Lower lobe of right lung (tissue), 2 donors: ENCODE measurements around the gene ATP6V1G2. TPM values are rescaled to one million over a fixed set of nuclear protein-coding genes. Genes with fewer than 3 reads are reported as not detected.

ENCODE experiments used
- ATAC-seq, 2 donors: fragments of 200-7000 bp; cut with Tn5 transposase; one replicate each; pipeline ENCODE4 v1.9.1; 2020 to 2022; ENCODE audit warnings: mild to moderate bottlenecking in 2 of 2, moderate library complexity in 2 of 2
- DNase-seq: peaks from one replicate; pipeline ENCODE4 v3.0.0-alpha.2; 2020
- H3K27ac ChIP-seq: fragments of 200-600 bp; one replicate; pipeline ENCODE4 v1.8.0; 2022
- H3K27me3 ChIP-seq: fragments of 200-600 bp; one replicate; pipeline ENCODE4 v1.8.0; 2022; ENCODE audit warnings: low read depth
- H3K36me3 ChIP-seq: fragments of 200-600 bp; one replicate; pipeline ENCODE4 v1.8.0; 2022; ENCODE audit warnings: mild to moderate bottlenecking
- H3K4me1 ChIP-seq: fragments of 200-600 bp; one replicate; pipeline ENCODE4 v1.8.0; 2022
- H3K4me3 ChIP-seq: fragments of 200-600 bp; one replicate; pipeline ENCODE4 v1.8.0; 2022; ENCODE audit warnings: mild to moderate bottlenecking
- H3K9me3 ChIP-seq: fragments of 200-600 bp; one replicate; pipeline ENCODE4 v1.8.0; 2022
- intact Hi-C: fragments of 100-400 bp; cut with DNase I; formaldehyde crosslinking; loops from one replicate; pipeline ENCODE4 v1.11.0; 2022
- total RNA-seq: library from RNA; stranded (reverse); fragmentation: NEBNext Ultra II Directional; extraction: Animal tissue kit (Norgen Biotek cat#: 25700); gene quantifications from one replicate; pipeline ENCODE4 v1.2.1, GENCODE V29; 2021
- TF ChIP-seq, protein P1 (sequence below): fragments of 200-600 bp; IDR thresholded peaks from one replicate; pipeline ENCODE4 v1.8.0; 2022; ENCODE audit warnings: antibody characterized with exemption, mild to moderate bottlenecking
- donor health status: DM: no; HTN: yes; CAD: no; lungs with severe emphysema.

The ATP6V1G2 gene
- total RNA-seq, 1 donor from 2014 or later, result 1.6 TPM

DNA sequence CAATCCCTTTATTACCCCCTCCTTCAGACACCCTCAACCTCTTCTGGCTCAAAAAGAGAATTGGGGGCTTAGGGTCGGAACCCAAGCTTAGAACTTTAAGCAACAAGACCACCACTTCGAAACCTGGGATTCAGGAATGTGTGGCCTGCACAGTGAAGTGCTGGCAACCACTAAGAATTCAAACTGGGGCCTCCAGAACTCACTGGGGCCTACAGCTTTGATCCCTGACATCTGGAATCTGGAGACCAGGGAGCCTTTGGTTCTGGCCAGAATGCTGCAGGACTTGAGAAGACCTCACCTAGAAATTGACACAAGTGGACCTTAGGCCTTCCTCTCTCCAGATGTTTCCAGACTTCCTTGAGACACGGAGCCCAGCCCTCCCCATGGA lies 31.2 kb upstream of the ATP6V1G2 start:
- no peak for ATAC-seq
- Histone ChIP-seq H3K9me3 (no peaks in the 10 kb centered on the region), H3K36me3 (no peaks in the 10 kb centered on the region), H3K27ac (no peak overlapping the region), H3K4me1 (peaks cover 28% of the 10 kb centered on the region), H3K4me3 (peak overlapping the region; percentile 53), H3K27me3 (no peaks in the 10 kb centered on the region)
- TF ChIP-seq, protein P1, sequence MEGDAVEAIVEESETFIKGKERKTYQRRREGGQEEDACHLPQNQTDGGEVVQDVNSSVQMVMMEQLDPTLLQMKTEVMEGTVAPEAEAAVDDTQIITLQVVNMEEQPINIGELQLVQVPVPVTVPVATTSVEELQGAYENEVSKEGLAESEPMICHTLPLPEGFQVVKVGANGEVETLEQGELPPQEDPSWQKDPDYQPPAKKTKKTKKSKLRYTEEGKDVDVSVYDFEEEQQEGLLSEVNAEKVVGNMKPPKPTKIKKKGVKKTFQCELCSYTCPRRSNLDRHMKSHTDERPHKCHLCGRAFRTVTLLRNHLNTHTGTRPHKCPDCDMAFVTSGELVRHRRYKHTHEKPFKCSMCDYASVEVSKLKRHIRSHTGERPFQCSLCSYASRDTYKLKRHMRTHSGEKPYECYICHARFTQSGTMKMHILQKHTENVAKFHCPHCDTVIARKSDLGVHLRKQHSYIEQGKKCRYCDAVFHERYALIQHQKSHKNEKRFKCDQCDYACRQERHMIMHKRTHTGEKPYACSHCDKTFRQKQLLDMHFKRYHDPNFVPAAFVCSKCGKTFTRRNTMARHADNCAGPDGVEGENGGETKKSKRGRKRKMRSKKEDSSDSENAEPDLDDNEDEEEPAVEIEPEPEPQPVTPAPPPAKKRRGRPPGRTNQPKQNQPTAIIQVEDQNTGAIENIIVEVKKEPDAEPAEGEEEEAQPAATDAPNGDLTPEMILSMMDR, result no peak
- intact Hi-C loops, result no loop called here
- no peak for DNase-seq

GRCh38 chr6:31576897-31577578 lies 30.6 kb upstream of the ATP6V1G2 start:
- peak overlapping the region; percentile 53 for H3K4me3 ChIP-seq
- H3K27ac ChIP-seq, result no peak overlapping the region
- peaks cover 23% of the 10 kb centered on the region for H3K4me1 ChIP-seq
- no peak for DNase-seq
- TF ChIP-seq, protein P1, result no peak
- no peak for ATAC-seq
- H3K36me3 ChIP-seq, result no peaks in the 10 kb centered on the region
- H3K27me3 ChIP-seq, result no peaks in the 10 kb centered on the region
- H3K9me3 ChIP-seq, result no peaks in the 10 kb centered on the region
- intact Hi-C loops, result no loop called here

DNA sequence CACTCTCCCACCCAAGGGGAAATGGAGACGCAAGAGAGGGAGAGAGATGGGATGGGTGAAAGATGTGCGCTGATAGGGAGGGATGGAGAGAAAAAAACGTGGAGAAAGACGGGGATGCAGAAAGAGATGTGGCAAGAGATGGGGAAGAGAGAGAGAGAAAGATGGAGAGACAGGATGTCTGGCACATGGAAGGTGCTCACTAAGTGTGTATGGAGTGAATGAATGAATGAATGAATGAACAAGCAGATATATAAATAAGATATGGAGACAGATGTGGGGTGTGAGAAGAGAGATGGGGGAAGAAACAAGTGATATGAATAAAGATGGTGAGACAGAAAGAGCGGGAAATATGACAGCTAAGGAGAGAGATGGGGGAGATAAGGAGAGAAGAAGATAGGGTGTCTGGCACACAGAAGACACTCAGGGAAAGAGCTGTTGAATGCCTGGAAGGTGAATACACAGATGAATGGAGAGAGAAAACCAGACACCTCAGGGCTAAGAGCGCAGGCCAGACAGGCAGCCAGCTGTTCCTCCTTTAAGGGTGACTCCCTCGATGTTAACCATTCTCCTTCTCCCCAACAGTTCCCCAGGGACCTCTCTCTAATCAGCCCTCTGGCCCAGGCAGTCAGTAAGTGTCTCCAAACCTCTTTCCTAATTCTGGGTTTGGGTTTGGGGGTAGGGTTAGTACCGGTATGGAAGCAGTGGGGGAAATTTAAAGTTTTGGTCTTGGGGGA lies 29.7 kb upstream of the ATP6V1G2 start:
- DNase-seq (no peak), ATAC-seq (no peak)
- TF ChIP-seq, protein P1, result no peak
- peak overlapping the region; percentile 61 for H3K27ac ChIP-seq
- no peaks in the 10 kb centered on the region for H3K9me3 ChIP-seq
- peaks cover 17% of the 10 kb centered on the region for H3K4me1 ChIP-seq
- H3K4me3 ChIP-seq, result peak overlapping the region; percentile 53
- H3K36me3 ChIP-seq, result no peaks in the 10 kb centered on the region
- intact Hi-C loops, result no loop called here
- H3K27me3 ChIP-seq, result no peaks in the 10 kb centered on the region

GRCh38 chr6:31575335-31575901 lies 29.0 kb upstream of the ATP6V1G2 start, which contains the start of gene TNF:
Gene TNF, plus strand, starts transcription at chr6:31575565. Its CDS starts 177 bp downstream, at chr6:31575742.
- Histone ChIP-seq H3K27ac (peak within 1 kb of the TSS; percentile 61), H3K4me1 (peaks cover 14% of the 10 kb centered on the region), H3K9me3 (no peaks in the 10 kb centered on the region), H3K27me3 (no peaks in the 10 kb centered on the region), H3K4me3 (peak within 1 kb of the TSS; percentile 53), H3K36me3 (no peaks in the 10 kb centered on the region)
- ATAC-seq, result peak; percentile 60 to 61
- TF ChIP-seq, protein P1, result no peak
- peak; percentile 72 for DNase-seq
- intact Hi-C loops, result no loop called here

- Histone ChIP-seq H3K4me1 (peaks cover 9% of the 10 kb centered on the region), H3K4me3 (no peak overlapping the region), H3K27me3 (no peaks in the 10 kb centered on the region), H3K27ac (no peak overlapping the region), H3K36me3 (no peaks in the 10 kb centered on the region), H3K9me3 (no peaks in the 10 kb centered on the region)
- ATAC-seq (no peak), DNase-seq (no peak)
- intact Hi-C loops, result no loop called here
- TF ChIP-seq, protein P1, result no peak
Observed at GRCh38 chr6:31574106-31575061, 28.0 kb upstream of the ATP6V1G2 start.
